ENCODE results near the gene CTSH.

- no peak for TF ChIP-seq CTCF (conservative IDR thresholded peaks at IDR 0.05 in 1 of 2, IDR thresholded peaks at IDR 0.05 in 1 of 2; ENCODE audit: low read depth in 1 of 2, low read length in 2 of 2)
- no peak for TF ChIP-seq EZH2 (IDR thresholded peaks at IDR 0.05; ENCODE audit: low read length, missing control alignments)
These were observed 47.0 kb upstream of the CTSH start for GRCh38 chr15:78991879-78992278.
